HG03103 (cell line): Measurements from ENCODE around the gene RCOR1.
"Not testable (repeated sequence)": the region's sequence is repeated elsewhere in the genome, so short reads cannot be mapped to it uniquely, and the experiment has no call there.

ENCODE experiments used
- ATAC-seq: cut with Tn5 transposase; IDR thresholded peaks from one replicate; pipeline ENCODE4 v1.9.1; 2021; ENCODE audit warnings: low read depth; ENCODE audit not compliant: unreplicated experiment

The RCOR1 gene

DNA sequence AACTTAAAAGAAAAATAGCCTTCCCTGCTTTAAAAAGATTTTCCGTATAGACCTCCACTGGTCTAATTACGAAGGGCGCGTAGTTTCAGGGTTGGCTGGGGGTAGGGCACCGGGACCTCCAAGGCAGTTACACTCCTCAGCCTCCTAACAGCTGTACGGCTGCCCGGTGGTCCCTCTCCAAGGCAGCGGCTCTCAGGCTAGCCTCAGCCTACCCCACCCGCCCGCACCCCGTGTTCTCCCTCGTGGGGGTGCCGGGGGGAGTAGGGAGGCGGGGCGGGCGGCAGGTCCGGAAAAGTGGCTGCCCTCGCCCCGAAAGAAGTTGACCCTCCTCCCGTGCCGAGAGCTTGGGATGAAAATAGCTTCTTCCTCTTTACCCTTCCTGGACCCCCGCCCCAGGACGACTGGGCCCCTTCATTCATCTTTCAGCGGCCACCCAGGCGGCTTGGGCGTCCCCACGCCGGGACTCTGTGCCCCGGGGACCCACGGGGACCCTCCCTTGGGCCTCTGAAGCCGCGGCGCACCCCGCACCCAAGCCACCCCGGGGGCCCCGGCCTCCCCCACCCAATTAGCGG lies 991 bp upstream of the RCOR1 start:
- no peak for ATAC-seq

DNA sequence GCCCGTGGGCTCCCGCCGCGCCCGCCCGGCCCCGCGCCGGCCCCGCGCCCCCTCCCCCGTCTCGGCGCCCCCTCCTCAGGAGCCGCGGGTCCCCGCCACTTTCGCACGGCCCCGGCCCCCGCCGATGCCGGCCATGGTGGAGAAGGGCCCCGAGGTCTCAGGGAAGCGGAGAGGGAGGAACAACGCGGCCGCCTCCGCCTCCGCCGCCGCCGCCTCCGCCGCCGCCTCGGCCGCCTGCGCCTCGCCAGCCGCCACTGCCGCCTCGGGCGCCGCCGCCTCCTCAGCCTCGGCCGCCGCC lies 263 bp downstream of the RCOR1 start:
- ATAC-seq: peak; percentile 2

GRCh38 chr14:102593061-102593824 lies 794 bp downstream of the RCOR1 start:
- ATAC-seq: peak; percentile 5

- ATAC-seq: no peak
Measured at GRCh38 chr14:102593825-102594137, 1.3 kb downstream of the RCOR1 start.

DNA sequence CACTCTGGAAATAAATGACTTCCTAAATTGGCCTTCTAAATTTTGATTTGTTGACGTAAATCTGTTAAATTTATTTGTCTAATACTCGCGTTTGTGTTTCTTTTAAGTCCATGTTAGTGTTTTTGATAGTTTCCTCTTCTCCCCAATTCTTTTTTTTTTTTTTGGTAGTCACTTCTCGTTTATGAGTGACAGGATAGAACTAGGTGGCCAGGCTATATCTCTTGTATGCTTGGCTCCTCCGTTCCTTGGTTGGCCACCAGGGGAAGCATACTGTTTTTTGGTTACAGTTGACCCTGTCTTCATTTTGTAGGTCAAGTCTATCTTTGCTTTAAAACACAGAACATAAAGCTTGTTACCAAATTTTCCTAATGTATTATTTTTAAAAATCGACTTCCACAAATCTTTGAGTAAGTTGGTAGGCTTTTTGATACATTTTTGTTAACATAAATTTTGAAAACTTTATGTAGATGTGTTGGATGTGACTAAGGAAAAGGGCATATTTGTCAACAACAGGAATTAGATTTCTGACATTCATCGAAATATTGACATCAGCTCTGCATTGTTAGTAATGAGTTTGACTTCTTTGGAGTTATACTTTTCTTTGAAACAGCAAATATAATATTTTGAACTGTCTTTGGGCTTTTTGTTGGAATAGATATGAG lies 2.2 kb downstream of the RCOR1 start:
- ATAC-seq: no peak

GRCh38 chr14:102601378-102601925 lies 9.0 kb downstream of the RCOR1 start:
- no peak for ATAC-seq

- ATAC-seq: no peak
Measured at GRCh38 chr14:102602421-102603292, 10.2 kb downstream of the RCOR1 start.

GRCh38 chr14:102603293-102603907 lies 11.0 kb downstream of the RCOR1 start:
- no peak for ATAC-seq

DNA sequence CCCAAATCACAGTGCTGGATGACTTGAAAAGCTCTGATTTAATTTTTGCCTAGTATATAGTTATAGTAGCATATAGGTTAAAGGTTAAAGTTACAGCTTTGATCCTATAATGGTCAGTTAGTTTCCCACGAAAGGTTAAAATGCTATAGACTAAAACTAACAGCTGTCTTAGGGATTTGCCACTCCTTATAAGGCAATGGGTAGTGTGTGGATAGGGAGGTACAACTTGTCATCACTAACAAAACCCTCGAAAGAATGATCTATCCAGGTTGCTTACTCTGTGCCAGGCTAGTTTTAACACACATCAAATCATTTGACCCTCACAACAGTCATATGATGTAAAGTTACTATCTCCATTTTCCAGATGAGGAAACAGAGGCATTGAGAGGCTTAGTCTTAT lies 11.7 kb downstream of the RCOR1 start:
- no peak for ATAC-seq

DNA sequence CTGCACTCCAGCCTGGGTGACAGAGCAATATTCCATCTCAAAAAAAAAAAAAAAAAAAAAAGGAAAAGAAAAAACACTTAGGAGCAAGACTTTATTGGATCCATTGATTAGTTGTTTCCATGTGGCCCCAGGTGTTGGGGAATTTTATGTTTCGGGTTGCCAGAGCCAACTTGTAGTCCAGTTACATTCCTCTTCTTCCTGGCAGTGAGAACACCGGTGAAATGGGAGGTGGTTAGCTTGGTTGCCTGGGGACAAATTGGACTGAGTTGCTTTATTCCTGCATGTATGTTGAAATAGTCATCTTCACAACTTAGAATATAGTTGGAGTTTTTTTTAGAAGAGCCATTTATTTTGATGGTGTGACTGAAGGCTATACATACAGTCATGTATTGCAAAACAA lies 12.6 kb downstream of the RCOR1 start:
- ATAC-seq: no peak

- no peak for ATAC-seq
Measured at GRCh38 chr14:102606296-102606695, 13.8 kb downstream of the RCOR1 start.

DNA sequence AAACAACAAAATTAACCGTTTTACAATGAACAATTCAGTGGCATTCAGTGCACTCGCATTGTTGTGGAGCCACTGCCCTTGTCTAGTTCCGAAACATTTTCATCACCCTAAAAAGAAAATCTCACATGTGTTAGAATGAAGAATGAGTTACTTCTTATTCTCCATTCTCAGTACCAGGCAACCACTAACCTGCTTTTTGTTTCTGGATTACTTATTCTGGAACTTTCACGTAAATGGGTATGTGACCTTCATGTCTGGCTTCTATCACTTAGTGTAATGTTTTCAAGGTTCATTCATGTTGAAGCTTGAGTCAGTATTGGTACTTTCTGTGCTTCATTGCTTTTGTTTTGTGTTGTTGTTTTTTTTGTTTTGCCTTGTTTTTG lies 15.6 kb downstream of the RCOR1 start:
- ATAC-seq: peak; percentile 41

DNA sequence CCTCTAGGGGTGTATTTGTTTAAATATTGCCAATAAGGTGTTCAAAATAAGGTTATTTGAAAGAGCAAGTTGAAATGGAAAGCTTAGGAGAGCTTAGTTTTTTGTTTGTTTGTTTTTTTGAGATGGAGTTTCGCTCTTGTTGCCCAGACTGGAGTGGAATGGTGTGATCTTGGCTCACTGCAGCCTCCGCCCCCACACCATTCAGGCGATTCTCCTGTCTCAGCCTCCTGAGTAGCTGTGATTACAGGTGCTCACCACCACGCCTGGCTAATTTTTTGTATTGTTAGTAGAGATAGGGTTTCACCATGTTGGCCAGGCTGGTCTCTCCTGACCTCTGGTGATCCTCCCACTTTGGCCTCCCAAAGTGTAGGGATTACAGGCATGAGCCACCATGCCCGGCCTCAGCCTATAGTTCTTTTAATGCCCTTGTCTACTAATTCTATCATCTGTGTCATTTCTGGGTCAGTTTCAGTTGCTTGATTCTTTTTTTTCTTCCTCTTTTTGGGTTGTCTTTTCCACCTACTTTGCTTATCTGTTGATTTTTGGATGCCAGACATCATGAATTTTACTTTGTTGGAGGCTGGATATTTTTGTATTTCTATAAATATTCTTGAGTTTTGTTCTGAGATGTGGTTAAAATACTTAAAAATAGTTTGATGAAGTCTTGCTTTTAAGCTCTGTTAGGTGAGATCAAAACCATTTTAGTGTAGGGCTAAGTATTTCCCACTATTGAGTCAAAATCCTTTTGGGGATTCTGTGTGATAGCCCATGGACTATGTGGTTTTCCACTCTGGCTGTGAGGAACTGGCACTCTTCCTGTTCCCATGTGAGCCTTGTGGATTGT lies 18.7 kb downstream of the RCOR1 start:
- ATAC-seq: no peak

GRCh38 chr14:102616318-102616717 lies 23.9 kb downstream of the RCOR1 start:
- ATAC-seq: no peak

GRCh38 chr14:102616799-102617198 lies 24.4 kb downstream of the RCOR1 start:
- ATAC-seq: no peak

DNA sequence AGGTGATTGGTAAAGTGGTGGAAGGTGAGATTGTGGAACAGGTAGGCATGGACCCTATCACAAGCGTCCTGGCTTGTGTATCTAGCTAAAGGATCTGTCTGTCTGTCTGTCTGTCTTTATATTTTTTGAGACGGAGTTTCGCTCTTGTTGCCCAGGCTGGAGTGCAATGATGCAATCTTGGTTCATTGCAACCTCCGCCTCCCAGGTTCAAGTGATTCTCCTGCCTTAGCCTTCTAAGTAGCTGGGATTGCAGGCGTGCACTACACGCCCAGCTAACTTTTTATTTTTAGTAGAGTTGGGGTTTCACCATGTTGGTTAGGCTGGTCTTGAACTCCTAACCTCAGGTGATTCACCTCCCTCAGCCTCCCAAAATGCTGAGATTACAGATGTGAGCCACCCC lies 26.6 kb downstream of the RCOR1 start:
- not testable (repeated sequence) for ATAC-seq

DNA sequence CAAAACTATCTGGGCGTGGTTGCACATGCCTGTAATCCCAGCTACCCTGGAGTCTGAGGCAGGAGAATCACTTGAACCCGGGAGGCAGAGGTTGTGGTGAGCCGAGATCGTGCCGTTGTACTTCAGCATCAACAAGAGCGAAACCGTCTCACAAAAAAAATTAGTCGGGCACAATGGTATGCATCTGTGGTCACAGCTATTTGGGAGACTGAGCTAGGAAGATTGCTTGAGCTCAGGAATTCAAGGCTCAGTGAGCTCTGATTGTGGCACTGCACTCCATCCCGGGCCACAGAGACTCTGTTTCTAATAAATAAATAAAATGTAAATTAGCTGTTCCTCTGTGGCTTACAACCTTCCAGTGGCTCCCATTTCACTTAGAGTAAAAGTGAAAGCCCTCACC lies 28.0 kb downstream of the RCOR1 start:
- ATAC-seq: no peak

DNA sequence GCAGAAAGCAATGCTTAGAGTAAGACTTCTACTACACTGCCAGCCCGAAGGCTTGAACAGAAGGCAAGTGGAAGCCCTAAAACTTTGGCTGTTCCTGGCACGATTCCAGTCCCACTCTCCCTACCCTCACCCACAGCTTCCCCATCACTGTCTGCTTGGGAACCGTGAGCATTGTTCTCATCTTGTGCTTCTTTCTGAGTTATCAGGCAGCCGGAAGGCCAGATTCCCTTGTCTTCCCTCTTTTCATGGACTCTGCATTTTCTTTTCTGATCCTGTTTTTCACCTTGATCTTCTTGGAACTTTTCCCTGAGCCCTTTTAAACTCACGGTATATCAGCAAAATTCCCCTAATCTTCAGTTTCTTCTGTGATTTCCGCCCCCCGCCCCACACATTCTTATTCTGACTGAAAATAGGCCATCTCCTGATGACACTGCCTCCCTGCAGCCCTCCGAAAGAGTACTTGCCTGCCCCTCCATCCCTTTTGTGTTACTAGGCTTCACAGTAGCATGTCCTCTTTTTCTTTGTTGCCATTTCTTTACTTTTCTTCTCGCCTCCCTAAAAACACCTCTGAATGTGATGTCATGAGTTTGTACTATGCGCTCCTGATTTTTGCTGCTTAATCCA lies 29.9 kb downstream of the RCOR1 start:
- ATAC-seq: no peak

- ATAC-seq: no peak
Measured at GRCh38 chr14:102624666-102625065, 32.2 kb downstream of the RCOR1 start.
